Uterus (tissue), 4 donors: ENCODE results near the gene APOBEC2. TPM values are rescaled to one million over a fixed set of nuclear protein-coding genes. Genes with fewer than 3 reads are reported as not detected.

ENCODE experiments used
- DNase-seq, 2 donors: peaks; one replicate each; pipeline ENCODE4 v3.0.0-alpha.2; 2019 to 2020
- H3K27ac ChIP-seq, 2 donors: fragments of 200-600 bp; sonication (generic); 1 replicate in 1 of 2; 2 replicates in 1 of 2; pipeline ENCODE4 v1.5.1; 2016 to 2018
- H3K27me3 ChIP-seq, 2 donors: fragments of 200-600 bp; sonication (generic); one replicate each; pipeline ENCODE4 v1.5.1; 2018 to 2019; ENCODE audit warnings: control low read depth in 1 of 2
- H3K36me3 ChIP-seq, 2 donors: fragments of 200-600 bp; sonication (generic); one replicate each; pipeline ENCODE4 v1.5.1; 2019; ENCODE audit warnings: control low read depth in 1 of 2
- H3K4me1 ChIP-seq, 2 donors: fragments of 200-600 bp; sonication (generic); one replicate each; pipeline ENCODE4 v1.5.1; 2018 to 2019; ENCODE audit warnings: control low read depth in 1 of 2
- H3K4me3 ChIP-seq, 2 donors: fragments of 200-600 bp; sonication (generic); 1 replicate in 1 of 2; 2 replicates in 1 of 2; pipeline ENCODE4 v1.5.1; 2018 to 2019; ENCODE audit warnings: mild to moderate bottlenecking in 1 of 2
- H3K9me3 ChIP-seq, 2 donors: fragments of 200-600 bp; sonication (generic); one replicate each; pipeline ENCODE4 v1.5.1; 2019; ENCODE audit warnings: control low read depth in 1 of 2
- POLR2A ChIP-seq, 2 donors: fragments of 450-650 bp; IDR thresholded peaks; one replicate each; pipeline ENCODE4 v1.6.1; 2016; ENCODE audit warnings: antibody characterized with exemption in 2 of 2, mild to moderate bottlenecking in 1 of 2, moderate library complexity in 1 of 2
- intact Hi-C: fragments of 100-400 bp; cut with DNase I; formaldehyde crosslinking; loops from one replicate; pipeline ENCODE4 v1.15.1; 2023; ENCODE audit warnings: low total_unique reads
- total RNA-seq, 4 donors: library from RNA; depleted of rRNA in 3 of 4; stranded (reverse); fragments of >200 nt in 3 of 4; gene quantifications; one replicate each; pipeline versions ENCODE4 v1.1.0 to v1.2.4, GENCODE V29; 2014 to 2023
- TF ChIP-seq, protein P1 (sequence below), 4 experiments: fragments of 200-600 bp in 2 of 4; fragments of 450-650 bp in 2 of 4; sonication (generic) in 2 of 4; IDR thresholded peaks; one replicate each; pipeline ENCODE4 v1.5.1; 2016 to 2019; ENCODE audit warnings: antibody characterized with exemption in 4 of 4, mild to moderate bottlenecking in 2 of 4, moderate library complexity in 1 of 4
- donor health status: DM: yes; HTN: yes; CAD: no.

APOBEC2 gene
- total RNA-seq, 4 donors from 2014 or later: not detected

DNA sequence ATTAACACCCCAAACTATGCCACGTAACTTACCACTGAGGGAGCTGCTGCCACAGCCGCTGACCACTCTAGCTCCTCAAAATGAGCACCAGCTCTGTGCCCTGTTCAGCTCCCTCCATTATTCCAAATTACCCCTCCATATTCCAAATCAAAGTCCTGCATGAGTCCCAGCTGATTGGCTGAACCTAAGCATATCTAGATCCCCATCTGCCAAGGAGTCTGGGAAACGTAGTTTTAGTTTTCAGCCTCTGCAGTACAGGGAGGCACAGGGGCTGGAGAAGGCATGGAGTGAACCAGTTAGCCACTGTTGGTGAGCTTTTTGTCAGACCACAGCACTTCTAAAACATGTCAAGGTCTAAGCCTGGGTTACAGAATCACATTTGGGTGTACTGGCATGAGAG, 29.9 kb upstream of the APOBEC2 start:
- no peak for TF ChIP-seq POLR2A (IDR thresholded peaks at IDR 0.05)
- TF ChIP-seq, protein P1, sequence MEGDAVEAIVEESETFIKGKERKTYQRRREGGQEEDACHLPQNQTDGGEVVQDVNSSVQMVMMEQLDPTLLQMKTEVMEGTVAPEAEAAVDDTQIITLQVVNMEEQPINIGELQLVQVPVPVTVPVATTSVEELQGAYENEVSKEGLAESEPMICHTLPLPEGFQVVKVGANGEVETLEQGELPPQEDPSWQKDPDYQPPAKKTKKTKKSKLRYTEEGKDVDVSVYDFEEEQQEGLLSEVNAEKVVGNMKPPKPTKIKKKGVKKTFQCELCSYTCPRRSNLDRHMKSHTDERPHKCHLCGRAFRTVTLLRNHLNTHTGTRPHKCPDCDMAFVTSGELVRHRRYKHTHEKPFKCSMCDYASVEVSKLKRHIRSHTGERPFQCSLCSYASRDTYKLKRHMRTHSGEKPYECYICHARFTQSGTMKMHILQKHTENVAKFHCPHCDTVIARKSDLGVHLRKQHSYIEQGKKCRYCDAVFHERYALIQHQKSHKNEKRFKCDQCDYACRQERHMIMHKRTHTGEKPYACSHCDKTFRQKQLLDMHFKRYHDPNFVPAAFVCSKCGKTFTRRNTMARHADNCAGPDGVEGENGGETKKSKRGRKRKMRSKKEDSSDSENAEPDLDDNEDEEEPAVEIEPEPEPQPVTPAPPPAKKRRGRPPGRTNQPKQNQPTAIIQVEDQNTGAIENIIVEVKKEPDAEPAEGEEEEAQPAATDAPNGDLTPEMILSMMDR (IDR thresholded peaks at IDR 0.05): no peak
- no peaks in the 10 kb centered on the region for H3K27me3 ChIP-seq
- H3K27ac ChIP-seq: no peak overlapping the region
- H3K36me3 ChIP-seq: no peaks in the 10 kb centered on the region
- no peaks in the 10 kb centered on the region for H3K9me3 ChIP-seq
- intact Hi-C loops: no loop called here
- DNase-seq: no peak
- H3K4me3 ChIP-seq: no peak overlapping the region
- no peaks in the 10 kb centered on the region for H3K4me1 ChIP-seq

DNA sequence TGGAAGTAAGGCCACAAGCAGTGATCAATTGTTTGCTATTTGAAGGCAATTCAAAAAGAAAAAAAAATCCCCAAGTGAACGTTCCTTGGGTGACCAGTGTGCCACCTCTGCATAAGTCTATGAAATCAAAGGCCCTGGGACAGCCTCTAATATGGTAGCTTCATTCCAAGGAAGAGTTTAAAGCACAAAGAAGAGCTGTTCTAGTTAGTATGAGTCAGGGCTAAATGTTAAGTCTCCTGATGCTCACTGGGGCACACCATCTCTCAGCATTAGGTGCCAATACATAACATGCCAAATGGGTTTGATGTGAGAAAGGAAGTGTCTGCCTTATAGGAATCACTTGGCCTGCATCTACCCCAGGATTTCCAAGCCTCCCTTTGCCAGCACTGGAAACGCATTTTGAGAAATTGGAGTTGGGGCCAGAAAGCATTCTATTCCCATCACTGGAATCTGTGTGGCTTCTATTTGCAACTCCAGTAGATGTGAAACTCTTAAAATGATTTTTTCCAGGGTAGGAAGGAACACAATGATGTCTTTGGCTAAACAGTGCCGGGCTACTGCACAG, 27.0 kb upstream of the APOBEC2 start:
- no peaks in the 10 kb centered on the region for H3K36me3 ChIP-seq
- intact Hi-C loops: no loop called here

GRCh38 chr6:41027241-41027640, 25.8 kb upstream of the APOBEC2 start:
- no peaks in the 10 kb centered on the region for H3K36me3 ChIP-seq
- H3K9me3 ChIP-seq: no peaks in the 10 kb centered on the region
- H3K4me3 ChIP-seq: peak overlapping the region in 1 of 2 donors; percentile 42
- H3K27ac ChIP-seq: peak overlapping the region; percentile 8 to 81
- no peaks in the 10 kb centered on the region for H3K4me1 ChIP-seq
- DNase-seq: no peak
- H3K27me3 ChIP-seq: no peaks in the 10 kb centered on the region
- intact Hi-C loops: no loop called here
- no peak for TF ChIP-seq POLR2A (IDR thresholded peaks at IDR 0.05)
- TF ChIP-seq, protein P1 (IDR thresholded peaks at IDR 0.05): no peak

More for the DNA sequence above, 27.0 kb upstream of the APOBEC2 start:
- Histone ChIP-seq H3K9me3 (no peaks in the 10 kb centered on the region), H3K27me3 (no peaks in the 10 kb centered on the region), H3K4me1 (no peaks in the 10 kb centered on the region), H3K4me3 (no peak overlapping the region), H3K27ac (no peak overlapping the region)
- DNase-seq: no peak
- TF ChIP-seq POLR2A (IDR thresholded peaks at IDR 0.05): no peak
- TF ChIP-seq, protein P1 (IDR thresholded peaks at IDR 0.05): no peak

DNA sequence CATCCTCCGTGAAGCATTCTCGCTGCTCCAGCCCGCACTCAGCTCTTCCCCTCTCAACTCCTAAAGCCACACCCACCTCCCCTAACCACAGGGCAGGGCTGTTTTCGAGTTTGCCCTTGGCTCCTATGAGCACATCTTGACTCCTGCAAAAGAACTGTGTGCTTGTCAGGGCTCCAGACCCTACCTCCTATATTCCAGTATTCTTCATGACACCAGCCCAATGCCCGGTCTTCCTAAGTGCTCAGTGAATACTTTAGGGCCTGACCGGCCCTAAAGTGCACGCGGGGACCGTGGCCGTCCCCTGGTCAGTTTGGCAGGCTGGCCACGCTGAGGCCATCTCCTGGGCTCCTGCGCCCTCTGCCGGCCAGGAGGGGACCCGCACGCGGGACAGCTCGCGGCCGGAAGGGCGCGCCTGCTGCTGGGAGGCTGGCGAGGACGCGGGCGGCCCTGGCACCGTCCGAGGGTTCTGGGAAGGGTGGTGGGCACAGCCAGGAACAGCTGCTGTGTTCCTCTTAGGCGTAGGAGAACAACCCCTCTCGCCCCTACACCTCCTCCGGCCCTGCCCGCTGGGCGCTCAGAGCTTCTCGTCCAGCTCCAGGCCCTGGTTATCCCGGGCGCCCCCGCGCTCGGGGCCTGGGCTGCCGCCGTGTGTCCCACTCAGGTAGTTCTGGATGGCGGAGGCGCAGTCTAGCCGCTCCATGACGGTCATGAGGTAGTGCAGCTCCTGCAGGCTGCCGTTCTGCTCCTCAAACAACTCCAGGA, 25.0 kb upstream of the APOBEC2 start:
- peak in 1 of 2 donors; percentile 24 for TF ChIP-seq POLR2A (IDR thresholded peaks at IDR 0.05)
- TF ChIP-seq, protein P1 (IDR thresholded peaks at IDR 0.05): peak; percentile 99
- H3K4me1 ChIP-seq: no peaks in the 10 kb centered on the region
- H3K27ac ChIP-seq: peak overlapping the region; percentile 41 to 81
- H3K9me3 ChIP-seq: no peaks in the 10 kb centered on the region
- no peaks in the 10 kb centered on the region for H3K27me3 ChIP-seq
- H3K4me3 ChIP-seq: peak overlapping the region; percentile 33 to 42
- DNase-seq: peak; percentile 70 to 89
- intact Hi-C loops: no loop called here
- no peaks in the 10 kb centered on the region for H3K36me3 ChIP-seq
